Measurements from ENCODE around the gene TIMM13.
A peak's percentile ranks its signal among the peaks of the same experiment; 100 is the strongest.
"Not testable (repeated sequence)": the region's sequence is repeated elsewhere in the genome, so short reads cannot be mapped to it uniquely, and the experiment has no call there.

TIMM13 gene

DNA sequence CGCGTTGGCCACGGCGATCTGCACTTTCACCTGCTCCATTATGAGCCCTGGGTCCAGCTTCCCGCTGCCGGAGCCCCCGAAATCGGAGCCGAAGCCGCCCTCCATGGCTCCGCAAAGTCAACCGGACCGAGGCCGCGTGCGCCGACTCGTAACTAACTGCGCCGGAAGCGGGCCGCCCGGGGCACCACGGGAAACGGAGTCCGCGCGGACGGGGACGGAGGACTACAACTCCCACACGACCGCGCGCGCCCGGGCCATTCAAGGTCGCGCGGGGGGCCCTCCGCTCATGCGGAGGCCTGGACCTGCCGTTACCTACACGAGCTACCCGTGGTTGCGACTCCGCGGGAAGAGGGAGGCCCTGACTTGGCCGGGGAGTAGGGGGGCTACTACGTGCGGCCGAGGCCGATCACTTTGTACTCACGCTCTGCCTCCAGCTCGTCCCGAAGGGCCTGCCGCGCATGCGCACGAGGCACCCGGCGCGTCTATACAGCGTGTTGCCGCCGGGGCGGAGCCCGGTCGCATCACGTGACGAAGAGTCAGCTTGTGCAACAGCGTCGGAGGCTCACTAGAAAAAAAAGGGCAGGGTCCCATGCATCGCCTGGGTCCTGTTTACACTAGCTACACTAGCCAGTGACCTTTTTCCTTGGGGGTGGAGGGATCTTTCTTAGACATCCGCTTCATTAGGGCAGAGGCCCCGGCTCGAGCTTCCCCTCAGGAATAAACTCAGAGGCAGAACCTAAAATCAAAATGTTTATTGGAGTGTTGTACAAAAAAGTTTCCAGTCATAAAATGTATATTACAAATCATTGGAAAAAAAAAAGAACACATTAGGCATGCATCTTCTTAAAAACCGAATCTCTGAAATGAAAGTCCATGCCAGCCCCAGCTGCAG, at the start of gene TIMM13:
Gene TIMM13 (minus strand): TSS at position 158 of the 892 bp plus-strand sequence. CDS start 53 bp downstream, at position 105.
- peak; percentile 89 for DNase-seq

DNA sequence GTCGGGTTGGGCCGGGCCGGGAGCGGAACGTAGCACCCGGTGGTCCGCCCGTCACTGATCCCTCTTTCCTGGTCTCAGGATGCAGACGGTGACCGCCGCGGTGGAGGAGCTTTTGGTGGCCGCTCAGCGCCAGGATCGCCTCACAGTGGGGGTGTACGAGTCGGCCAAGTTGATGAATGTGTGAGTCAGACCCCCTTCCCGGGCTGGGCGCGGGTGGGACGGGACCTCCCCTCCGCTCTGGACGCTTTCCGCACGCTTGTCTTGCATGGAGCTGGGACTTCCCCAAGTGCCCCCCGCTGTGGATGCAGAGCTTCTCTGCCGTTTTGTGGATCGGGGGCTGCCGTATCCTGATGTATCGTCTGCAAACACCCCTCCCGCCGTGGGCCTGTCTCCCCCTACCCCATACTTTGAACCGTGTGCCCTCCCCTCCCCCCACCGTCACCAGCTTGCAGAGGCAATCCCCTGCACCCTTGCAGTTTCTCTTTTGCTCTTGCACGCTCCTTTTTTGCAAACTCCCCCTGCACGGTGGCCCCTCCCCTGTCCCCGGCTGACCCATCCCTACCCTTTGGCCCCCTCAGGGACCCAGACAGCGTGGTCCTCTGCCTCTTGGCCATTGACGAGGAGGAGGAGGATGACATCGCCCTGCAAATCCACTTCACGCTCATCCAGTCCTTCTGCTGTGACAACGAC, 49.2 kb upstream of the TIMM13 start:
- no peak for DNase-seq

DNA sequence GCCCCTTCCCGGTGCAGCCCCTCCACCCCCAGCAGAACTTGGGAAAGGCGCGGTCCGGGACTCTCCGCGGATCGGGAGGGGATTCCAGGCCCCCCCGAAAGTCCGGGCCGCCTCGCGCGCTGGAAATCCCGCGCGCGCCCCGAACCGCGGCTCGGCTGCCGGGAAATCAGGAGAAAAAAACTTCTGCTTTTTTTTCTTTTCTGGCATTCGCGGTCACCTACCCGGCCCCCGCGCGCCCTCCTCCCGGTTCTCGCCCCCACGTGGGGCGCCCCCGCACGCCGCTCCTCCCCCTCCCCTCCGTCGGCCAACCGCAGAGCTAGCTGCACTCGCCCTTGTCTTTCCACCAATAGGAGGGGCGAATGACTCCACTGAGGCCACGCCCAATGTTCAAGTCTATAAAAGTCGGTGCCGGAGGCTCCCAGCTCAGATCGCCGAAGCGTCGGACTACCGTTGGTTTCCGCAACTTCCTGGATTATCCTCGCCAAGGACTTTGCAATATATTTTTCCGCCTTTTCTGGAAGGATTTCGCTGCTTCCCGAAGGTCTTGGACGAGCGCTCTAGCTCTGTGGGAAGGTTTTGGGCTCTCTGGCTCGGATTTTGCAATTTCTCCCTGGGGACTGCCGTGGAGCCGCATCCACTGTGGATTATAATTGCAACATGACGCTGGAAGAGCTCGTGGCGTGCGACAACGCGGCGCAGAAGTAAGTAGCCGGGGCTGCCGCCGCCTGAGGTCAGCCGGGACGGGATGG, 48.5 kb upstream of the TIMM13 start, which contains the start of gene GADD45B:
Gene GADD45B (plus strand): TSS at position 426 of the 749 bp plus-strand sequence. CDS start 232 bp downstream, at position 658.
- peak; percentile 90 for DNase-seq

DNA sequence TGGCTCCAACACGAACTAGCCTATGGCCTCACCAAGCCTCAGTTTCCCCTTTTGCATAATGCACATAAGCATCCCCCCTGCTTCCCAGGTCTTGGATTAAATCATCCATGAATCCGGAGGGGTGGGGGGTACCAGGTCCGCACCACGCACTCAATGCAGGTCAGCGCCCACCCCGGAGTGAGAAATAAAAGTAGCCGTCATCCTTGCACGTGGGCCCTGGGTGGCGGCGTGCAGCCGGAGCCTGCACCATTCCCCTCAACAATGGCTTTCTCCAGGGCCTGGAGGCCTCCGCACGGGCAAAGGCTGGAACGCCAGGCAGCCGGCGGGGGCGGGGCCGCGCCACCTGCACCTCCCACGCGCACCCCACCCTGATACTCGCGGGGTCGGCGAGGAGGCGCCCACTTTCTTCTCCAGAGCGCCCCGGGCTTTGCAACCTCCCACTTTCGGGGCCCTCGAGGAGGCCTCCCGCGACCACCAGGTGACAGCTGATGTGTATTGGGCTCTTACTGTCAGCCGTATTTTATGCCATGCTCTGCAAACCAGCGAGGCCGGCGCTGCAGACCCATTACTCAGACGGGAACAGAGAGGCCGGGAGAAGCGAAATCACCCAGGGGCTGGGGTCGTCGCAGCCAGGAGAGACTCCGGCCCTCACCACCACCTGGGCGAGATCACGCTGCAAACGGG, 47.8 kb upstream of the TIMM13 start:
- DNase-seq: no peak

DNA sequence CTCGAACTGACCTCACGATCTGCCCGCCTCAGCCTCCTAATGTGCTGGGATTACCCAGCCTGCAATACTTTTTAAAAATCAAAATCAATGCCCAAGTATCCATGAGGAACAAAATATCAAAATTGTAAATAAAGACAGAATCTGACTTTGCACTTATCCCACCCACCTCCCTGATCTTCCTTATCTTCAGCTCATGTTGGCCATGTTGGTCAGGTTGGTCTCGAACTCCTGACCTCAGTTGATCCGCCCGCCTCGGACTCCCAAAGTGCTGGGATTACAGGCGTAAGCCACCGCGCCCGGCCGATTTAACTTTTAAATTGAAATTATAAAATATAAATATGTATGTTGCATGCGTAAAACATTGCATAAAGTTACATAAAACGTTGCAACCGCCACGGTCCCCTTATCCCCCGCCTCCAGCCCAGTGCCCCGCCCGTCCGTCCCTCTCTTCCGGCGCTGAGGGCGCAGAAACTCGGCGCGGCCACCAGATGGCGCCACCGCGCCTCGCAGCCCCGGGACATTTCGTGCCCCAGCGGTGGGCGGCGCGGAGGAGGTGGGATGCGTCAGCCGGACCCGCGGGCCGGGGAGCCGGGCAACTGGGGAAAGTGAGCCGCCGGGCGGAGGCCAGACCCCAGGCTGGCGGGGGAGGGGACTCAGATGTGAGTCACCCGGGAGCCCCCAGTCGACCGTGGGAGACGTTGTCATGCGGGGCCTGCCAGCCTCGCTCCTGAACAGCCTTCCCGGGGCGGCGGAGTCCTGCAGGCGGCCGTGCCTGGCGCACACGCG, 47.0 kb upstream of the TIMM13 start:
- DNase-seq: no peak

DNA sequence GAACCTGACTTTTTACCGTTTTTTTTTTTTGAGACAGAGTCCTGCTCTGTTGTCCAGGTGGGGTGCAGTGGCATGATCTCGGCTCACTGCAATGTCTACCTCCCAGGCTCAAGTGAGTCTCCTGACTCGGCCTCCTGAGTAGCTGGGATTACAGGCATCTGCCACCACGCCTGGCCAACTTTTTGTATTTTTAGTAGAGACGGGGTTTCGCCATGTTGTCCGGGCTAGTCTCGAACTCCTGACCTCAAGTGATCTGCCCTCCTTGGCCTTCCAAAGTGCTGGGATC, 42.5 kb upstream of the TIMM13 start:
- not testable (repeated sequence) for DNase-seq

DNA sequence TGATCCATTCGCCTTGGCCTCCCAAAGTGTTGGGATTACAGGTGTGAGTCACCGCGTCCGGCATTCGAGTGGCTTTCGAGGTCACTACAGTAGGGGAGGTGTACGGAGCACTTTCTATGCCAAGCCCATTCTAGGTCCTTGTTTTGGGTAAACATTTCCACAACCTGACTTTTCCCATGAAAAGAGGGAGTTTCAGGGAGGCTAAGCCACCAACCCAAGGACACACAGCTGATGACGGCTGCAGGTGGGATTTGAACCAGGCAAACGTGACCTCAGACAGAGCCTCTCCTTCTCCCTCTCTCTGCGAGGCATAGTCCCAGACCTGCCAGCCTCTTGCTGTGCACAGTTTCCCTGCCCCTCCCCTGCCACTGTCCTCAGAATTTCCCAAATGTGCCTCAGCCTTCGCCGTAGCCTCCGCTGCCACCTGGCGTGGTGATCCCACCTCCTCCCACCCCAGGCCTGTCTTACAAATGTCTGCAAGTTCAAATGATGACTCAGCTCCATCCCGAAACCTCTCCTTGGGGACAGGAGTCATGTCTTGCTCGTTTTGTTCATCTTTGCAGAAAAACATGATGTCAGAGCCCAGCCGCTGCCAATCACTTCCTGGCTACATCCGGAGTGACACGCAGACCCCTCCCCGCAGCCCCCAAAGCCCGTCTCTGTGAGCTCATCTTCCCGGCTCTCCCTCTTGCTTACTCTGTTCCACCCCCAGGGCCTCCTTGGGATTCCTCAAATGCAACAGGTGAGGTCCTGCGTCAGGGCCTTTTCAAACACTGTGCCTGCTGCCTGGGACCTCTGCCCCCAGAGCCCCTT, 41.9 kb upstream of the TIMM13 start:
- no peak for DNase-seq

DNA sequence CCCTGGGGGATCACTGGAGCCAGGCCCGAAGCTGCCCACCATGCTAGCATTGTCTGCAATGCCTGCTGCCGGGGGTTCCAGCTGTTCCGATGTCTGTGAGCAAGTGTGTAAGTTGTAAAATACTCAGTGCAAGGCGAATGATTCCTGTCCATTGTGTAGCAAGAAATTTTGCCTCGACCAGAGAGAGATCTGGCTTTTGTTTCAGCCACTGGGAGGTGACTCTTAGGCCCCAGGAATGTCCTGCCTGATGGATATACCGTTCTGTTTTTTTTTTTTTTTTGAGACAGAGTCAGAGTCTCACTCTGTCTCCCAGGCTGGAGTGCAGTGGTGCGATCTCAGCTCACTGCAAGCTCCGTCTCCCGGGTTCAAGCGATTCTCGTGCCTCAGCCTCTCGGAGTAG, 41.2 kb upstream of the TIMM13 start:
- no peak for DNase-seq

DNA sequence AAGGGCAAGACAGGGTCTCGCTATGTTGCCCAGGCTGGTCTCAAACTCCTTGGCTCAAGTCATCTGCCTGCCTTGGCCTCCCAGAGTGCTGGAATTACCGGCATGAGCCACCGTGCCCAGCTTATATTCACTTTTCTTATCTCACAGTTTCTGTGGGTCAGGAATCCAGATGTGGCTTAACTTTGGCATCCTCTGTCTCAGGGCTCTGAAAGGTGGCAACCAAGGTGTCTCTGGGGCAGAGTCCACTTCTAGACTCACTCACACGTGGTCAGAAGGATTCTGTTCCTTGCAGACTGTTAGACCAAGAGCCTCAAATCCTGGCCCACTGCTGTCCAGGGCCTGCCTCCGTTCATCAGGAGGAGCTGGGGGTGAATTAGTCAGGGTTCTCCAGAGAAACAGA, 37.0 kb upstream of the TIMM13 start:
- no peak for DNase-seq

DNA sequence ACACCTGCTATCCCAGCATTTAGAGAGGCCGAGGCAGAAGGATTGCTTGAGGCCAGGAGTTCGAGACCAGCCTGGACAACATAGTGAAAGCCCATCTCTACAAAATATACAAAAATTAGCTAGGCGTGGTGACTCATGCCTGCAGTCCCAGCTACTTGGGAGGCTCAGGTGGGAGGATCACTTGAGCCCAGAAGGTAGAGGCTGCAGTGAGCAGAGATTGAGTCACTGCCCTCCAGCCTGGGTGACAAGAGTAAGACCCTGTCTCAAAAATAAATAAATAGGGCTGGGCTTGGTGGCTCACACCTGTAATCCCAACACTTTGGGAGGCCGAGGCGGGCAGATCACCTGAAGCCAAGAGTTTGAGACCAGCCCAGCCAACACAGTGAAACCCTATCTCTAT, 36.3 kb upstream of the TIMM13 start:
- not testable (repeated sequence) for DNase-seq

DNA sequence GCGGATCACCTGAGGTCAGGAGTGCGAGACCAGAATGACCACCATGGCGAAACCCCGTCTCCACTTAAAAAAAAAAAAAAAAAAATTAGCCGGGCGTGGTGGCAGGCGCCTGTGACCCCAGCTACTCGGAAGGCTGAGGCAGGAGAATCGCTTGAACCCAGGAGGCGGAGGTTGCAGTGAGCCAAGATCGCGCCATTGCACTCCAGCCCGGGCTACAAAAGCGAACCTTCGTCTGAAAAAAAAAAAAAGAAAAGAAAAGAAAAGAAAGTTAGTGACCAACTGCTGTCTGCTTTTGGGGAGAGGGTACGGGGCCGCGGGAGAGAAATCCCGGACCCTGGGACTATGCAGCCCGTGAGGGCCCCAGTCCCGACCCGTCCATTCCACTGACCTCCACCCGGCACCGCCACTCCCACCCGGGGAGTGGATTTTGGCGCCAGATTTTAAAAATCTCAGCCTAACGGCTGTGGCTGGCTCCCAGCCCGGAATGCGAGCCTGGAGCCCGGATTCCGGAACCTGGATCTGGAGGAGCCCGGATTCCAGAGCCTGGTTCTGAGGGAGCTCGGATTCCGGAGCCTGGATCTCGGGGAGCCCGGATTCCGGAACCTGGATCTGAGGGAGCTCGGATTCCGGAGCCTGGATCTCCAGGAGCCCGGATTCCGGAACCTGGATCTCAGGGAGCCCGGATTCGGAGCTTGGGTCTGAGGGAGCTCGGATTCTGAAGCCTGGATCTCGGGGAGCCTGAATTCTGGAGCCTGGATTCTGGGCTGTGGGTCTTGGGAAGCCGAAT, 35.4 kb upstream of the TIMM13 start:
- peak; percentile 82 for DNase-seq

DNA sequence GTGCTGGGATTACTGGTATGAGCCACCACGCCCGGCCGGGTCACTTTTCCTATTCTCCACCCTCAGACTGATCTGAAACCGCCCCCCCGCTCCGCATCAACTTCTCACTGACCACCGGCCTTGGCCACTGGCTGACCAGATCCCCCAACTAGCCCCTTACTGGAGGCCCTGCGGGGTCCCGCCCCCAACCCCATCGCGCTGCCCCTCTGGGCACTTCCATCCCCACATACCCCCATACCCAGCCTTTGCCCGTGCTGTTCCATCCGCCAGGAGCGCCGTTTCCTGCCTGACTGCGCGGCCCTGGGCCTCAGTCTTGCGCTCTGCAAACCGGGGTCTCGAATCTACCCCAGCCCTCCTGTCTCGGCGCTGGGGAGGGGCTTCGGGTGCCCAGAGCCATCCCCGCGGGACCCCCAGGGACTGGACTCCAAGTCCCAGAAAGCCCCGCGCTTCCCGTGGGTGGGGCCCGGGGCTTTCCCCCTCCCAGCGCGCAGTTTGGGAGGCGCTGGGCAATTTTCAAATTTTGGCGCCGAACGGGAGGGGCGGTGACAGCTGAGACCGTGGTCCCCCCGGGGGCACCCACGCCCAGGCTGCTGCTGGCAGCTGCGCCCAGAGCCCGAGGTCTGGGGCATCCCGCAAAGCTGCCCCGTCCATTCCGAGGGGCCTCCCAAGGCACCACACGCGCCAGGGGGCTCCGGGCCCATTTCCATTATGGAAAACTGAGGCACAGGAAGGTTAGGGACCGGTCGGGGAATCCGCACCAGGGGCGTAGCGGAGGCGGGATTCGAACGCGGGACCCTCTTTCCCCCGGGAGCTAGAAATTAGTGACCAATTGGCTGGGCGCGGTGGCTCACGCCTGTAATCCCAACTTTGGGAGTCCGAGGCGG, 34.6 kb upstream of the TIMM13 start:
- peak; percentile 41 for DNase-seq

DNA sequence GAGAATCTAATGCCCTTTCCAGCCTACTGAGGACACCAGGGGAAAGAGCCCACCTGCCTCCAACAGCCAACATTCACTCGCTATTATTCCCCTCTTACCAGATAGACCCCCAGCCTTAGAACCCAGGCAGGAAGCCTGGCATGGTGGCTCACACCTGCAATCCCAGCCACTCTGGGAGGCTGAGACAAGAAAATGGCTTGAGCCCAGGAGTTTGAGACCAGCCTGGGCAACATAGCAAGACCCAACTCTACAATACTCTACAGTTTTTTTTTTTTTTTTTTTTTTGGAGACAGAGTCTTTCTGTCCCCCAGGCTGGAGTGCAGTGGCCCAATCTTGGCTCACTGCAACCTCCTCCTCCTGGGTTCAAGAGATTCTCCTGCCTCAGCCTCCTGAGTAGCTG, 32.9 kb upstream of the TIMM13 start:
- DNase-seq: no peak

DNA sequence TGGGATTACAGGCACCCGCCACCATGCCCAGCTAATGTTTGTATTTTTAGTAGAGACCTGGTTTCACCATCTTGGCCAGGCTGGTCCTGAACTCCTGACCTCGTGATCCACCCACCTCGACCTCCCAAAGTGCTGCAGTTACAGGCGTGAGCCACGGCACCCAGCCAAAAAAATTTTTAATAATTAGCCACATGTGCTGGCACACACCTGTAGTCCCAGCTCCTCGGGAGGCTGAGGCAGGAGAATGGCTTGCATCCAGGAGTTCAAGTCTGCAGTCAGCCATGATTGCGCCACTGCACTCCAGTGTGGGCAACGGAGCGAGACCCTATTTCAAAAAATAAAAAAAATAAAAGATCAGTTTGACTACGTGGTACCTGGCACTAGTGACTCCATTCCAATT, 31.4 kb upstream of the TIMM13 start:
- not testable (repeated sequence) for DNase-seq

DNA sequence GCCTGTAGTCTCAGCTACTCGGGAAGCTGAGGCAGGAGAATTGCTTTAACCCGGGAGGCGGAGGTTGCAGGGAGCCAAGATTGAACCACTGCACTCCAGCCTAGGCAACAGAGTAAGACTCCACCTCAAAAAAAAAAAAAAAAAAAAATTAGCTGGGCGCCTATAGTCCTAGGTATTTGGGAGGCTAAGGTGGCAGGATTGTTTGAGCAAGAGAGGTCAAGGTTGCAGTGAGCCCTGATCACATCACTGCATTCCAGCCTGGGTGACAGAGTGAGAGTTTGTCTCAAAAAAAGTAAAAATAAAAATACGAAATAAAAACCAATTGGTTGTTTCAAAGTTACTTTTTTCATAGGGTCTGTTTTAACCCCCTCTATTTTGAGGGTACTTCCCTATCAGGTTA, 30.7 kb upstream of the TIMM13 start:
- DNase-seq: no peak

DNA sequence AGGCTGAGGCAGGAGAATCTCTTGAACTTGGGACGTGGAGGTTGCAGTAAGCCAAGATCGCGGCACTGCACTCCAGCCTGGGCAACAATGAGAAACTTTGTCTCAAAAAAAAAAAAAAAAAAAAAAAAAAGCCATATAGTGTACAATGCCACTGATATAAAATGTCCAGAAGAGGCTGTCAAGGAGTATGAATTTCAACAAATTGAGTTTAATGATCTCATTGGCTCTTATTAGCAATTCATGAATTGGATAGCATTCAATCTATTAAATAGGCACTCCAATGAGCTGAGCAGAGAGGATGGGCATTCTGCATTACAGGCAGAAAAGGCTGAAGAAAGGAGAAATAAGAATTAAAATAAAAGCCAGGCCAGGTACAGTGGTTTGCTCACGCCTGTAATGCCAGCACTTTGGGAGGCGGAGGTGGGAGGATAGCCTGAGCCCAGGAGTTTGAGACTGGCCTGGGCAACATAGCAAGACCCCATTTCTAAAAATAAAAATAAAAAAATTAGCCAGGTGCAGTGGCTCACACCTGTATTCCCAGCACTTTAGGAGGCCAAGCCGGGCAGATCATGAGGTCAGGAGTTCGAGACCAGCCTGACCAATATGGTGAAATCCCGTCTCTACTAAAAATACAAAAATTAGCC, 30.1 kb upstream of the TIMM13 start:
- no peak for DNase-seq

DNA sequence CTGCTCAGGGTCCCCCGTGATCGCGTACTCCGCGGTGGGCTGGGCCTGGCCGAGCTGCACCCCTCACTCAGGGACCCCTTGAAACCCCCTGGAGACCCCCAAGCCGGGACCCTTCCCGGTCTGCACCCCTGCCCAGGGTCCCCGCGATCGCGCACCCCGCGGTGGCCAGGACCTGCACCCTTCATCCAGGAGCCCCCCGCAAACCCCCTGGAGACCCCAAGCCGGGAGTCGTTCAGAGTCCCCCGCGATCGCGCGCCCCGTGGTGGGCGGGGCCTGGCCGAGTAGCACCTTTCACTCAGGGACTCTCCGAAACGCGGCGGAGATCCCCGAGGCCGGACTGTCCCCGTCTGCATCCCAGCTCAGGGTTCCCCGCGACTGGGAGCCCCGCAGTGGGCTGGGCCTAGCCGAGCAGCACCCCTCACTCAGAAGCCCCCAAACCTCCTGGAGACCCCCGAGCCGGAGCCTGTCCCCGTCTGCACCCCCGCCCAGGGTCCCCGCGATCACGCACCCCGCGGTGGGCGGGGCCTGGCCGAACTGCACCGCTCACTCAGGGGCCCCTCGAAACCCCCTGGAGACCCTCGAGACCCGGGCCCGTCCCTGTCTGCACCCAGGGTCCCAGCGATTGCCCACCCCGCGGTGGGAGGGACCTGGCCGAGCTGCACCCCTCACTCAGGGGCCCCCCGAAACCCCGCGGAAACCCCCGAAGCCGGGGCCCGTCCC, 28.6 kb upstream of the TIMM13 start:
- DNase-seq: no peak
